CD4-positive, alpha-beta T cell (primary cell): ENCODE data around the gene TANGO2. TPM values are rescaled to one million over a fixed set of nuclear protein-coding genes. Genes with fewer than 3 reads are reported as not detected.

Experiments used
- ATAC-seq: fragments of 200-7000 bp; cut with Tn5 transposase; one replicate; pipeline ENCODE4 v1.10.0; 2022; ENCODE audit warnings: mild to moderate bottlenecking; ENCODE audit not compliant: poor library complexity
- CTCF ChIA-PET: fragments of 350-600 bp; sonication (Branson Sonifier 250); formaldehyde crosslinking; loops from one replicate; lab custom pipeline; 2021; ENCODE audit warnings: antibody characterized with exemption, inconsistent platforms; lab: Charles Lee
- POLR2A ChIA-PET: fragments of 350-600 bp; sonication (Branson Sonifier 250); formaldehyde crosslinking; loops from one replicate; lab custom pipeline; 2021; ENCODE audit warnings: antibody characterized with exemption, inconsistent platforms; lab: Charles Lee
- DNase-seq, 14 experiments: peaks; one replicate each; pipeline ENCODE4 v3.0.0-alpha.2; 2013 to 2020; ENCODE audit warnings: mixed read lengths in 2 of 14
- H3K27ac ChIP-seq, 2 donors: one replicate each; pipeline versions ENCODE4 v1.5.1 to v1.7.0; 2013; ENCODE audit warnings: low read length in 2 of 2, low read depth in 1 of 2, mild to moderate bottlenecking in 1 of 2
- H3K27me3 ChIP-seq, 2 experiments: 1 replicate in 1 of 2; 2 replicates in 1 of 2; pipeline versions ENCODE4 v1.6.1 to v1.7.0; 2013; ENCODE audit warnings: low read length in 2 of 2, control low read depth in 1 of 2, mild to moderate bottlenecking in 1 of 2, moderate library complexity in 1 of 2; ENCODE audit not compliant: insufficient read depth in 2 of 2, control insufficient read depth in 1 of 2
- H3K36me3 ChIP-seq: one replicate; pipeline ENCODE4 v1.6.1; 2013; ENCODE audit warnings: low read length, control low read depth; ENCODE audit not compliant: insufficient read depth
- H3K4me1 ChIP-seq: one replicate; pipeline ENCODE4 v1.6.1; 2013; ENCODE audit warnings: low read length, control low read depth; ENCODE audit not compliant: insufficient read depth
- H3K4me3 ChIP-seq: one replicate; pipeline ENCODE4 v1.5.1; 2013; ENCODE audit warnings: mild to moderate bottlenecking, low read length, moderate library complexity
- H3K9me3 ChIP-seq, 2 experiments: 1 replicate in 1 of 2; 2 replicates in 1 of 2; pipeline versions ENCODE4 v1.6.1 to v1.7.0; 2013; ENCODE audit warnings: low read length in 2 of 2, mild to moderate bottlenecking in 2 of 2, control low read depth in 1 of 2, moderate library complexity in 1 of 2; ENCODE audit not compliant: control insufficient read depth in 1 of 2, insufficient read depth in 1 of 2
- H3K27ac Mint-ChIP-seq: one replicate; pipeline ENCODE4 v1.8.0; 2020; ENCODE audit warnings: mixed read lengths
- H3K27me3 Mint-ChIP-seq: one replicate; pipeline ENCODE4 v1.8.0; 2021; ENCODE audit warnings: mixed read lengths
- H3K36me3 Mint-ChIP-seq: one replicate; pipeline ENCODE4 v1.8.0; 2021; ENCODE audit warnings: low read depth, mixed read lengths
- H3K4me1 Mint-ChIP-seq: one replicate; pipeline ENCODE4 v1.8.0; 2021; ENCODE audit warnings: low read depth, mixed read lengths
- H3K4me3 Mint-ChIP-seq: one replicate; pipeline ENCODE4 v1.8.0; 2020; ENCODE audit warnings: mild to moderate bottlenecking, mixed read lengths
- H3K9me3 Mint-ChIP-seq: one replicate; pipeline ENCODE4 v1.8.0; 2020; ENCODE audit warnings: mixed read lengths
- intact Hi-C, 2 experiments: fragments of 100-400 bp; cut with DNase I in 1 of 2; cut with micrococcal nuclease in 1 of 2; formaldehyde crosslinking; loops; one replicate each; pipeline versions ENCODE4 v1.15.1 to v1.9.0; 2023 to 2025; cut with DNase I, micrococcal nuclease
- total RNA-seq, 174 experiments: library from RNA in 2 of 174; stranded (reverse) in 2 of 174; gene quantifications; one replicate each; pipeline ENCODE4 v1.2.3 and lab custom pipeline; 2021 to 2026
- TF ChIP-seq, protein P1 (sequence below): fragments of 200-600 bp; IDR thresholded peaks from one replicate; pipeline ENCODE4 v1.8.0; 2022; ENCODE audit warnings: antibody characterized with exemption, mild to moderate bottlenecking

TANGO2 gene
- total RNA-seq, 2 experiments from 2014 or later: 10.3 to 10.5 TPM

DNA sequence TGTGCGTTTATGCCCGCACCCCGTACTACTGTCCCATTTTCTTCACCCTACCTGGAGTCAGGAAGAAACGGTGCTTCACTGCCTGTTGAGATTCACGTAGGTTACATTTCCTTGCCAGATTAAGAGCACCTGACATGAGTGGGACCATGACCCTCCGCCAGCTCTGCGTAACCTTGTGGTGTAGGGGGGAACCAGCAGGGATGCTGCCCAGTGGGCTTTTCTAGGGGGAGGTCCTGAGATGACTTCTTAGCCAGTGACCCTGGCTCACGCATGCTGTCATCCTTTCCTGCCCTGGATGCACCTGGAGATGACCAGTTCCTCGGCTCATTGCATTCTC lies 3.3 kb upstream of the TANGO2 start:
- Mint-ChIP-seq H3K9me3 (no peaks in the 10 kb centered on the region), H3K4me1 (peaks cover 32% of the 10 kb centered on the region), H3K27ac (peak overlapping the region; percentile 73), H3K4me3 (peak overlapping the region; percentile 92), H3K36me3 (peaks cover 4% of the 10 kb centered on the region), H3K27me3 (peaks cover 4% of the 10 kb centered on the region)
- intact Hi-C loops: loop anchor here in 1 of 2 experiments (10.0 kb wide), 2 partner anchors 163 to 377 kb away; partner anchors contain the start of genes GNB1L, RTL10 and ZNF74
- ChIA-PET CTCF (no interaction called here), POLR2A (no interaction called here)
- H3K4me3 ChIP-seq: peak overlapping the region; percentile 88
- H3K9me3 ChIP-seq: no peaks in the 10 kb centered on the region
- H3K27me3 ChIP-seq: peaks cover 0 to 3% of the 10 kb centered on the region in 2 experiments
- no peaks in the 10 kb centered on the region for H3K36me3 ChIP-seq
- no peak overlapping the region for H3K27ac ChIP-seq
- TF ChIP-seq, protein P1, sequence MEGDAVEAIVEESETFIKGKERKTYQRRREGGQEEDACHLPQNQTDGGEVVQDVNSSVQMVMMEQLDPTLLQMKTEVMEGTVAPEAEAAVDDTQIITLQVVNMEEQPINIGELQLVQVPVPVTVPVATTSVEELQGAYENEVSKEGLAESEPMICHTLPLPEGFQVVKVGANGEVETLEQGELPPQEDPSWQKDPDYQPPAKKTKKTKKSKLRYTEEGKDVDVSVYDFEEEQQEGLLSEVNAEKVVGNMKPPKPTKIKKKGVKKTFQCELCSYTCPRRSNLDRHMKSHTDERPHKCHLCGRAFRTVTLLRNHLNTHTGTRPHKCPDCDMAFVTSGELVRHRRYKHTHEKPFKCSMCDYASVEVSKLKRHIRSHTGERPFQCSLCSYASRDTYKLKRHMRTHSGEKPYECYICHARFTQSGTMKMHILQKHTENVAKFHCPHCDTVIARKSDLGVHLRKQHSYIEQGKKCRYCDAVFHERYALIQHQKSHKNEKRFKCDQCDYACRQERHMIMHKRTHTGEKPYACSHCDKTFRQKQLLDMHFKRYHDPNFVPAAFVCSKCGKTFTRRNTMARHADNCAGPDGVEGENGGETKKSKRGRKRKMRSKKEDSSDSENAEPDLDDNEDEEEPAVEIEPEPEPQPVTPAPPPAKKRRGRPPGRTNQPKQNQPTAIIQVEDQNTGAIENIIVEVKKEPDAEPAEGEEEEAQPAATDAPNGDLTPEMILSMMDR: no peak
- ATAC-seq (no peak), DNase-seq (no peak)
- H3K4me1 ChIP-seq: peaks cover 41% of the 10 kb centered on the region

DNA sequence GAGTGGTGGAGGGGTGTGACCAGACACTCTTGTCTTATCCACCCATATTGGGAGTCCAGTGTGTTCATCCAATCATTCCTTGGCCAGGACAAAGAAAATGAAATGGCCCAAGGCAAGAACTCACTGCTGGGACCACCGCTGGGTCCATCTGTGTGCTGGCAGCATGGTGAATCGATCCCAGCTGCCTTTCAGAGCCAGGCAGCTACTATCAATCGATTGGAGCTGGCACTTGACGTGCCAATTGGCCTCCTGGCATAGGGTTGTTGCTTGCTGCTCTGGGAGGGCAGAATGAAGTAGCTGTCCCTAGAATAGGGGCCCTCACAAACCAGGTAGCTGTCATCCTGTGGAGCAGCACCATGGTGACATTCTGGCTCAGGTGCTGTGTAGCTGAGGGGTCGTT lies 2.9 kb upstream of the TANGO2 start:
- H3K27me3 Mint-ChIP-seq: peaks cover 4% of the 10 kb centered on the region
- H3K27ac ChIP-seq: no peak overlapping the region
- peaks cover 0 to 3% of the 10 kb centered on the region in 2 experiments for H3K27me3 ChIP-seq
- peaks cover 4% of the 10 kb centered on the region for H3K36me3 Mint-ChIP-seq
- H3K4me1 Mint-ChIP-seq: peaks cover 34% of the 10 kb centered on the region
- ChIA-PET CTCF (no interaction called here), POLR2A (no interaction called here)
- H3K4me1 ChIP-seq: peaks cover 45% of the 10 kb centered on the region
- intact Hi-C loops: loop anchor here in 1 of 2 experiments (10.0 kb wide), 2 partner anchors 163 to 377 kb away; partner anchors contain the start of genes GNB1L, RTL10 and ZNF74
- TF ChIP-seq, protein P1: no peak
- H3K4me3 Mint-ChIP-seq: peak overlapping the region; percentile 92
- DNase-seq: no peak
- no peak overlapping the region for H3K4me3 ChIP-seq
- no peaks in the 10 kb centered on the region for H3K9me3 Mint-ChIP-seq
- no peaks in the 10 kb centered on the region for H3K9me3 ChIP-seq
- no peak overlapping the region for H3K27ac Mint-ChIP-seq
- ATAC-seq: no peak
- H3K36me3 ChIP-seq: no peaks in the 10 kb centered on the region

DNA sequence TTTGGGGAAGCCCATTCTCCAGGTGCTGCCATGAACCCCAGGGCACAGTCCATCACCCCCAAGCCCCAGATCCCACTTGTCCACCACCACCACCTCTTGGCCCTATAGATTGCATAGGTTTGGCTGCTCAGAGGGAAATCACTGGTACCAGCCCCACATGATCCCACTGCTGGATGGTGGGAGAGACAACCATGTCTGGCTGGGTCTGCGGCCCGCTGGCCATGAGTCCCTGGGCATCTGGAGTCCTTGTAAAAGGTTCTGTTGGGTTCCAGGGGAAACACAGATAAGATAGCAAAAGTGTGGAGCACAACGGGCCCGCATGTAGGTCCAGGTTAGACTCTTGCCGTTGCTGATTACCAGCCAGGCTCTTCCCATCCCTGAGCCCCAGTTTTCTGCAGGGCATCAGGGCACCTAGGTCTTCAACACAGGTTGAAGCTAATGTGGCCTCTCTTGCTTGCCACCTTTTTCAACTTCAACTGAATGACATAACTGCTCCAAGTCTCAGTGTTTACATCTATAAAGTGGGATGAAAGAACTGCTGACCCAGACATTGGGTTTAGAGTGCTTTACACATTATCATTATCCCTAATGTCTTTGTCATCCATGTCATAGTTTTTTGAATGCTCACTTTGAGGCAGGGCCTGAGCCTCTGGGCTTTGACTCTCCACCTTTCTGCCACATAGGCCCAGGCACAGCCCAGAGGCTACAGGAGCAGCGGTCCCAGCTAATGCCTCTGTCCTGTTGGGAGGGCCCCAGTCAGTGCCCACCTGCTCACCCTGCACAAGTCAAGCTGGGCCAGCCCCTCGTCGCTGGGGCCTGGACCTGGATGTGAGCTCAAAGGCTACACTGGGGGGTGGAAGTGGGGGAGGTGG lies 1.0 kb upstream of the TANGO2 start:
- CTCF ChIA-PET: no interaction called here
- Mint-ChIP-seq H3K4me3 (peak overlapping the region; percentile 92), H3K27me3 (peaks cover 4% of the 10 kb centered on the region), H3K36me3 (peaks cover 4% of the 10 kb centered on the region), H3K27ac (peak overlapping the region; percentile 92), H3K4me1 (peaks cover 46% of the 10 kb centered on the region), H3K9me3 (no peaks in the 10 kb centered on the region)
- TF ChIP-seq, protein P1: no peak
- peaks cover 0 to 3% of the 10 kb centered on the region in 2 experiments for H3K27me3 ChIP-seq
- H3K4me3 ChIP-seq: peak overlapping the region; percentile 79
- peaks cover 8% of the 10 kb centered on the region for H3K36me3 ChIP-seq
- ATAC-seq (no peak), DNase-seq (peak in 2 of 14 experiments; percentile 14 to 43)
- H3K4me1 ChIP-seq: peaks cover 56% of the 10 kb centered on the region
- intact Hi-C loops: loop anchor here in 1 of 2 experiments (2.0 to 10.0 kb wide), 3 partner anchors 33 to 375 kb away; partner anchors contain the start of genes GNB1L, RTL10 and ZNF74
- peak overlapping the region in 1 of 2 donors; percentile 73 for H3K27ac ChIP-seq
- no peaks in the 10 kb centered on the region for H3K9me3 ChIP-seq
- POLR2A ChIA-PET: interaction anchor here (0.5 to 2.5 kb wide), 9 partner anchors 12 to 219 kb away, joined by 3 to 20 read pairs (median 4); partner anchors contain the start of genes COMT, RANBP1, TRMT2A and TXNRD2
